ENCODE data around the gene FYCO1.

FYCO1 gene

DNA sequence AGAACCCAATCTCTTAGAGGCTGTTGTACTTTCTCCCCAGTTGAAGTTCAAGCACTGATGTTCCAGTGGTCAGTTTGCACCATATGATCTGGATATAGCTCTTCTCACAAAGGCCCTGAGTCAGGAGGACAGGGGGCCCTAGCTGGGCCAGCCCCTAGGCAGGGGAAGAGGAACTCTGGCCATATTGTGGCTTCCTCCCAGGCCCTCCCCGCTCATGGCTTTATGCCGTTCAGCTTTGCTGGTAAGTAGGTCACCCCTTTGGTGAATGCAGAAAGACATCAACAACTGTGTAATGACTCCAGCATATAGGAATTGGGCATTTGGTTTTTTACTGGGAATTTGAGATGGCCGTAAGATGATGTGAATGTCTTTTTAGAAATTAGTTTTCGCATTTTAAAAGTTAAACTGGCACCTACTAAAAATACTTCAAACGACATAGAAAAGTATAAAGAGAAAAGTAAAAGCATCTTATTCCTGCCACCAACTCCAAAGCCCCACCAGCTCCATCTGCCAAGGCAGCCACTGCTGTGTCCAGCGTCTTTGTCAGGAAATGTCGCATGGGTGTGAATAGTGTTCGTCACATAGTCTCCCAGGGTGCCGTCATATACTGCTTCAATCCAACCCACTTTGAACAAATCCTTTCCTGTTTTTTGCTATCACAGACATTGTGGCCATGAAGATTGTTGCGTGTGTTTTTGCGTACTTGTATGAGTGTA is 84.0 kb downstream of the FYCO1 start:
- DNase-seq = no peak

GRCh38 chr3:45910892-45911291 is 84.7 kb downstream of the FYCO1 start:
- DNase-seq = no peak

GRCh38 chr3:45909542-45909941 is 86.1 kb downstream of the FYCO1 start:
- no peak for DNase-seq

GRCh38 chr3:45908761-45909160 is 86.9 kb downstream of the FYCO1 start:
- no peak for DNase-seq

GRCh38 chr3:45907769-45908705 is 87.6 kb downstream of the FYCO1 start:
- peak; percentile 82 for DNase-seq

- peak; percentile 76 for DNase-seq
These were observed 88.8 kb downstream of the FYCO1 start for GRCh38 chr3:45906681-45907407.

DNA sequence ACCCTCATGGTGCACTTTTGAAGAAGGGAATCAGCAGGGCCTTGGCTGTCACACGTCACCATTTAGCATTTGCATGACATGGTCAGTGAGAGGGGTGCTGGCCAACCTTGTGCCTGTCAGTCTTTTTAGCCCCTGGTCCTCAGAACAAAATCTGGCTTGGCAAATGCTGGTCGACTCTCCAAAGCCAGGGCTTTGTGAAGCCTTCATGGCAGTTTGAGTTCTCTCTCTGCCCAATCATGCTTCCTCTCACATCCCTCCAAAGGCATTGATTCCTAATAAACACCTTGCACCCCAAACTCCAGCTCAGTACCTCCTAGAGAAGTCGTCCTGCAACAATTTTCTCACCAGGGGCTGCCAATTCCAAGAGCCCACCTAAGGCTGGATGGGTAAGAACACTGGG is 89.9 kb downstream of the FYCO1 start:
- no peak for DNase-seq

DNA sequence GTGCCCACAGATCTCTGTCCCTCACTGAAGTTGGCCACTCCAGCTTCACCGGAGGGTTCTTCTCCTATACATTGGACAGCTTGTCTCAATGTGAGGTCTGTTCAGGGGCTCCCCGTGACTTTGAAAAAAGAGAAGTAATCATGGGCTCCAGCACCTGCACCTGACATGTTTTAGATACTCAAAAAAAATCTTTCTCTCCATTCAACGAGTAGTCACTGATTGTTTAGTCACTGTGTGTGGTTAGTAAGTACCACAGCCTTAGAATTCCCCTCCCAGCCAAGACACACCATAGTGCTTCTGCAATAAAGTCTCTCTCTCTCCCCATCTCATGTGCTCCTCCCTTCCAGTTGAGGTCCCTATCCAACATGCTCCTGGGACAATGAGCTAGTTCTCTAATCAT is 90.7 kb downstream of the FYCO1 start:
- no peak for DNase-seq

DNA sequence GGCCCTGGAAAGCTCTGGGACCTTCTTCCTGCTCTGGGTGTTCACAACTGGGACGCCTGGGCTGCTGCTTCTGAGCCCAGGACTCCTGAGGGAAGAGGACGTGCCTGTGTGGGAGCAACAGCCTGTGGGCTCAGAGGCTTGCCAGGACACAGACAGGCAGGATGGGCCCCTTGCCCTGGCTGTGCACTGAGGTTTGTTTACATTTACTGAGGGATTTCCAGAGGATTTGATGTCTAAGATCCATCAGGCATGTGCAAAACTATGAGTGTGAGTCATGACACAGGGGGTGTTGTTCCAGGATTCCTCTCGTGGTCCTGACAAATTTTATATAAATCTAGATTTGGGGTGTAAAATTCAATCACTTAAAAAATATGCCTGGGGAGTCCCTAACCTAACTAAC is 98.7 kb downstream of the FYCO1 start:
- DNase-seq = peak; percentile 62

DNA sequence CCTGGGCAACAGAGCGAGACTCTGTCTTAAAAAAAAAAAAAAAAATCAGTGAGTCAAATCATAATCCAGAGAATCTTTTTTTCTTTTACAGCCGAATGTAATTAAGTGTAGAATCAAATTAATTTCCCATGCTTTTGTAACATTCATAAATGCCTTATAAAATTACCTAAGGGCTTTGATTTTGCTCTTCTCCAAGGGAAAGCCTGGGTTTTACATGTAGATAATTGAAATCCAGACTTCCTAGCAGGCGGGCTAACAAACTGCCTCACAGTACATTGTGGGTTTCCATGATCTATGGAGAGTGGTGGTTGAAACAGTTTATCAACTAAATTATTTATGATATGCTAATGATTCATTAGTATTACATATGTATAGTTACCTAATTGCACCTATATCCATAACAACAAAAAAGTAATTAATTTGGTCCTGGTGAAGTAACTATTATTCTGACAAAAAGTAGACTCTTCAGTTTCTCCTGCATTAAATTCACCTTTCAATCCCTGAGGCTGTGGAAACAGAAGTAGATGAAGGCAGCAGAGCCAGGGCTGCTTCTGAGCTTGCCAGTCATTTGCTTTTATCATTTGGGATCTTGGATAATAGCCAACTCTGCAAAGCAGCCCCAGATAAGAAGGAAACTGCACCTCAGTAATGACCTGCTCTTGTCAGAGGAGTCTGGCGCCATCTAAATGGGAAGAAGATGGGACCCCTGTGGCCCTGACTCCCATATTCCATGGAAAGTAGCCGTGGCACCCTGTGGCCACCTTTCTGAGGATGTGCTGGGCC is 99.7 kb downstream of the FYCO1 start:
- no peak for DNase-seq

DNA sequence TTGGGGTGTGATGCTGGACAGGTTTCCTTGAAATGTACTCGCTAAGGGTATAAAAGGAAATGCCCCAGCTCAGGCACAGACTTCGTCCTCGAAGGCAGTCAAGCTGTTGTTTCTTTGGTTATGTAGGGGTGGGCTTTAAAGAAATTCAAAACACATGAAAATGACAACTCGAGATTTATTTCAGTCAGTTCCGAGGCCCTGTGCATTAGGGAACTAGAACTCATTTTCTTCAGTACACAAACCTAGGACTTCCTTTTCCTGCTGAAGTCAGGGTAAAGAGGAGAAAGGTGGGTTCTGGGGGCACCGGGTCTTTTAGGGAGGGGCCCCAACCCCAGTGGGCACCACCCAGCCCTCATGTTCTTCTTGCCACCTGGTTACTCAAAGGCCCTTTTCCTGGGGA is 101.6 kb downstream of the FYCO1 start:
- DNase-seq = no peak

- no peak for DNase-seq
These were observed 103.5 kb downstream of the FYCO1 start for GRCh38 chr3:45892161-45892560.

DNA sequence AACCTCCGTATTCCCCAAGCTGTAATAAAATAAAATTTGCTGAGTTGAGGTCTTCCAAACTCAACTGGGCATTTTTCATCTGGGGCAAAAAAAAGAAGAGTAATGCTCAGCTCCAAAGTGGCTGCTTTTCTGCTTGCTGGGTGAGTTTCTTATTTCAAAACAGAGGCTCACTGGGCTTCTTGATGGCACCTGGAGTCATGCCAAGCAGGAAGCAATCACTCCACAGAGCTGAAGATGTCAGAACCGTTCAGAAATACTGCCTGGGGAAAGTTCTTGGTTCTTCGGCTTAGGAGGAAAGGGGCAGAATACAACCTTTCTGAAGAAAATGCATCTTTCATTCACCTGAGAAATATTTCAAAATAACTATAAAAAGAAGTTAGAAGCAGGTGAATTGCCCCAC is 105.2 kb downstream of the FYCO1 start:
- no peak for DNase-seq

DNA sequence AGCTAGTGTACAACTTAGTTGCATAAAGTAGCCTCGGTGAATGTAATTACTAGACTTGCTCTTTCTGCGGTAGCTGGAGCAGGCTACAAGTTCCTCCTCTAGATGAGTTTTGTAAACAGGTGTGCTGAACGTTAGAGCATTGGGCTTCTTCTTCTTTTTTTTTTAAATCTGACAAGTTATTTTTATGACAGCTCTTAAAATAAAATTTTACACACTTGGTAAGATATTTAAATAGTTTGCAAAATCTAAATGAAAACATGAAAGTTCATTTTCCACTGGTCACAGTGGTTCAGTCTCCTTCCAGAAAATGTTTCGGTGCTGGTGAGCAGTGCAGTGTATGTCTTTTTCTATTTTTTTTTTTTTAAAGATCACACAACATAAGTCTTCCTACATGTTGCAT is 106.3 kb downstream of the FYCO1 start:
- DNase-seq = no peak

GRCh38 chr3:45887759-45888511 is 107.7 kb downstream of the FYCO1 start:
- no peak for DNase-seq

DNA sequence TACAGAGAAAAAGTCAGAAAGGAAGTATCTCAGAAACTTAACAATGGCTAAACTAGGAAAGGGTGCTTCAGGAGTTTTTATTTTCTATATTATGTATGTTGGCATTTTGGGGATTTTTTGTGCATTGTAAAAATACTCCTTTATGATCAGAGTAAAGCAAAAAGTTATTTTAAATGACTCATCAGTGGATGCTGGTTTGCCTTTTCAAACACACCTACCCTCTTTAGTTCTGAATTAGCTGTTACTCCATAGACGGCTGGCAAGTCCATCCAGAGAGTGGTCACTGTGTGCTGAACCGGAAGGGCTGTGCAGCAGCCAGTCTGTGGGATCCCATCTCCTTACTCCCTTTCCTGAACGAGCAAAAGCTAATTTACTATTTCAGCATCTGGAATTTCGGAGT is 108.3 kb downstream of the FYCO1 start:
- DNase-seq = no peak

DNA sequence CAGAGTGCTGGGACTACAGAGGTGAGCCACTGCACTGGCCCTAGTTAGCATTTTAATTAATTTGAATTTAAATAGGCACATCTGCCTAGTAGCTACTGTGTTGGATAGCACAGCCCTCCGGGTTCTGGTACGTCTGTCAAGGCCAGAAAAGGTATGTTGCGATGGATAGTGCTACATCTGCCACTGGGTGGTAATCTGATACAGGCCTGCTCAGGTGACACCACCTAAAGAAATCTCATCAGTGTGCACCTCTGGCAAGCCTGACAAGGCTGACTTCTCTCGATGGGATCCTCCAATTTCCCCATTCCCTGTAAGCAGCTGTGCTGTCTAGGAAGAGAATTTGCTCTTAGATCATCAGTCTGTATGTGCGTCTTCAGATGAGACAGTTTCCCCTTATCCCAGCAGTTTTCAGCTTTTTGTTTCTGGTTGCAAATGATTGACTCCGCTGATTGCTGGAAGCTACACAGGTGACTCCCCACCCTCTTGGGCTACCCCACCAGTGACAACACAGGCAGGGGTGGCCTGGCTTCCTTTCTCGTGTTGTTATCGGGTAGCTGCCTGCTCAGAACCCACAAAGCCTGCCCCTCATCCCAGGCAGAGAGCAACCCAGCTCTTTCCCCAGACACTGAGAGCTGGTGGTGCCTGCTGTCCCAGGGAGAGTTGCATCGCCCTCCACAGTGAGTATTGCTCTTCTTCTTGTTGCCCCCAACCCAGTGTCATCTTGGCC is 109.5 kb downstream of the FYCO1 start, which contains the start of gene CCR9:
Gene CCR9 (plus strand): TSS at position 565 of the 727 bp plus-strand sequence. CDS start 8,391 bp downstream, outside the sequence.
- DNase-seq = no peak

GRCh38 chr3:45884368-45885201 is 111.0 kb downstream of the FYCO1 start:
- DNase-seq = no peak

- peak; percentile 4 for DNase-seq
These were observed 114.3 kb downstream of the FYCO1 start for GRCh38 chr3:45881078-45882022.
